Lower lobe of right lung (tissue), 2 donors: ENCODE data around the gene RIIAD1. TPM values are rescaled to one million over a fixed set of nuclear protein-coding genes. Genes with fewer than 3 reads are reported as not detected.
"Not testable (repeated sequence)": the region's sequence is repeated elsewhere in the genome, so short reads cannot be mapped to it uniquely, and the experiment has no call there.

ENCODE experiments used
- ATAC-seq, 2 donors: fragments of 200-7000 bp; cut with Tn5 transposase; one replicate each; pipeline ENCODE4 v1.9.1; 2020 to 2022; ENCODE audit warnings: mild to moderate bottlenecking in 2 of 2, moderate library complexity in 2 of 2
- DNase-seq: peaks from one replicate; pipeline ENCODE4 v3.0.0-alpha.2; 2020
- H3K27ac ChIP-seq: fragments of 200-600 bp; one replicate; pipeline ENCODE4 v1.8.0; 2022
- H3K27me3 ChIP-seq: fragments of 200-600 bp; one replicate; pipeline ENCODE4 v1.8.0; 2022; ENCODE audit warnings: low read depth
- H3K36me3 ChIP-seq: fragments of 200-600 bp; one replicate; pipeline ENCODE4 v1.8.0; 2022; ENCODE audit warnings: mild to moderate bottlenecking
- H3K4me1 ChIP-seq: fragments of 200-600 bp; one replicate; pipeline ENCODE4 v1.8.0; 2022
- H3K4me3 ChIP-seq: fragments of 200-600 bp; one replicate; pipeline ENCODE4 v1.8.0; 2022; ENCODE audit warnings: mild to moderate bottlenecking
- H3K9me3 ChIP-seq: fragments of 200-600 bp; one replicate; pipeline ENCODE4 v1.8.0; 2022
- intact Hi-C: fragments of 100-400 bp; cut with DNase I; formaldehyde crosslinking; loops from one replicate; pipeline ENCODE4 v1.11.0; 2022
- total RNA-seq: library from RNA; stranded (reverse); fragmentation: NEBNext Ultra II Directional; extraction: Animal tissue kit (Norgen Biotek cat#: 25700); gene quantifications from one replicate; pipeline ENCODE4 v1.2.1, GENCODE V29; 2021
- TF ChIP-seq, protein P1 (sequence below): fragments of 200-600 bp; IDR thresholded peaks from one replicate; pipeline ENCODE4 v1.8.0; 2022; ENCODE audit warnings: antibody characterized with exemption, mild to moderate bottlenecking
- donor health status: DM: no; HTN: yes; CAD: no; lungs with severe emphysema.

The RIIAD1 gene
- total RNA-seq, 1 donor from 2014 or later: not detected

GRCh38 chr1:151728151-151729054 is 7.1 kb downstream of the RIIAD1 start:
- no peak overlapping the region for H3K4me3 ChIP-seq
- TF ChIP-seq, protein P1, sequence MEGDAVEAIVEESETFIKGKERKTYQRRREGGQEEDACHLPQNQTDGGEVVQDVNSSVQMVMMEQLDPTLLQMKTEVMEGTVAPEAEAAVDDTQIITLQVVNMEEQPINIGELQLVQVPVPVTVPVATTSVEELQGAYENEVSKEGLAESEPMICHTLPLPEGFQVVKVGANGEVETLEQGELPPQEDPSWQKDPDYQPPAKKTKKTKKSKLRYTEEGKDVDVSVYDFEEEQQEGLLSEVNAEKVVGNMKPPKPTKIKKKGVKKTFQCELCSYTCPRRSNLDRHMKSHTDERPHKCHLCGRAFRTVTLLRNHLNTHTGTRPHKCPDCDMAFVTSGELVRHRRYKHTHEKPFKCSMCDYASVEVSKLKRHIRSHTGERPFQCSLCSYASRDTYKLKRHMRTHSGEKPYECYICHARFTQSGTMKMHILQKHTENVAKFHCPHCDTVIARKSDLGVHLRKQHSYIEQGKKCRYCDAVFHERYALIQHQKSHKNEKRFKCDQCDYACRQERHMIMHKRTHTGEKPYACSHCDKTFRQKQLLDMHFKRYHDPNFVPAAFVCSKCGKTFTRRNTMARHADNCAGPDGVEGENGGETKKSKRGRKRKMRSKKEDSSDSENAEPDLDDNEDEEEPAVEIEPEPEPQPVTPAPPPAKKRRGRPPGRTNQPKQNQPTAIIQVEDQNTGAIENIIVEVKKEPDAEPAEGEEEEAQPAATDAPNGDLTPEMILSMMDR: no peak
- intact Hi-C loops: no loop called here
- H3K36me3 ChIP-seq: no peaks in the 10 kb centered on the region
- H3K9me3 ChIP-seq: no peaks in the 10 kb centered on the region
- no peak for ATAC-seq
- H3K27ac ChIP-seq: no peak overlapping the region
- DNase-seq: no peak
- no peaks in the 10 kb centered on the region for H3K4me1 ChIP-seq
- peaks cover 12% of the 10 kb centered on the region for H3K27me3 ChIP-seq

GRCh38 chr1:151729157-151729965 is 8.0 kb downstream of the RIIAD1 start:
- H3K4me3 ChIP-seq: no peak overlapping the region
- intact Hi-C loops: no loop called here
- ATAC-seq: peak; percentile 63 to 65
- peaks cover 12% of the 10 kb centered on the region for H3K27me3 ChIP-seq
- no peaks in the 10 kb centered on the region for H3K9me3 ChIP-seq
- no peak for DNase-seq
- no peaks in the 10 kb centered on the region for H3K4me1 ChIP-seq
- no peaks in the 10 kb centered on the region for H3K36me3 ChIP-seq
- H3K27ac ChIP-seq: no peak overlapping the region
- TF ChIP-seq, protein P1: no peak

DNA sequence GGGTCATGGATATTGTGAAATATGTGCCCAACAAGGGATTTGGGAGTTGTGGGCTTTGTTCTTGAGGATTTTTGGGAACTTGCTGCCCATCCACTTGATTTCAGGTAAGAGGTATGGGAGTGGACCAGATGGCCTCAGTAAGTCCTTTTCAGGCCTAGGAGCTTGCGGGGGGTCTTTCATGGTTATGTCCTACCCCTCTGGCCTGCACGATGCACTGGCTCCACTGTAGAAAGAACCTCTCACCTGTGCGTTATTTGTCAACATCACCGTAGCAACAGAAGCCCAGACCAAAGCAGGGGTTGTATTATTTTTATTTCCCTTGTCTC is 8.6 kb downstream of the RIIAD1 start:
- intact Hi-C loops: no loop called here
- ATAC-seq: peak; percentile 16 to 62
- TF ChIP-seq, protein P1: no peak
- Histone ChIP-seq H3K9me3 (no peaks in the 10 kb centered on the region), H3K4me3 (no peak overlapping the region), H3K36me3 (no peaks in the 10 kb centered on the region), H3K27me3 (peaks cover 12% of the 10 kb centered on the region), H3K4me1 (no peaks in the 10 kb centered on the region), H3K27ac (no peak overlapping the region)
- no peak for DNase-seq

DNA sequence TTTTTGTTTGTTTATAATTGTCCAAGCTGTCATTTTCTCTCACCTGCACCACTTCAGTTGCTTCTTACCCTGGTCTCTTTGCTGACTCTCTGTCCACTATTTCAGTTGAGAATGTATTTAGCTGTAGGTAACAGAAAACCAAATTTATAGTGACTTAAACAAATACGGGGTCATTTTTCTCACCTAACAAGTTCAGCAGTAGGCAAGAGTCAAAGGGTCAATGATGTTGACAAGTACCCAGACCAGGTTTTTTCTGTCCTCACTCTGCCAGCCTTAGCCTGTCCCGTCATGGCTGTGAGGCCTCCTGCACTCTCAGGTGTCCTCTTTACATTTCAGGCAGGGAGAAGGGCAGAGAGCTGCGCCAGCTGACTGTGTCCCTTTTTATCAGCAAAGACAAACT is 11.8 kb downstream of the RIIAD1 start:
- no peak for DNase-seq

DNA sequence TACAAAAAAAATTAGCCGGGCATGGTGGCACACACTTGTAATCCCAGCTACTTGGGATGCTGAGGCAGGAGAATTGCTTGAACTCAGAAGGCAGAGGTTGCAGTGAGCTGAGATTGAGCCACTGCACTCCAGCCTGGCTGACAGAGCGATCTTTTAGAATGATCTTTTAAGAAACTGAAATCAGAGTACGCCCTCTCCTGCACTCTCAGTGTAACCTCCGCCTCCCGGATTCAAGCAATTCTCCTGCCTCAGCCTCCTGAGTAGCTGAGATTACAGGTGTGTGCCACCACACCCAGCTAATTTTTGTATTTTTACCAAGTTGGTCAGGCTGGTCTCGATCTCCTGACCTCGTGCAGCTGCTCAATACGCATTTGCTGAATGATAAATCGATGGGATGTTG is 12.7 kb downstream of the RIIAD1 start:
- intact Hi-C loops, DNase-seq: not testable (repeated sequence)

More for the DNA sequence above, 11.8 kb downstream of the RIIAD1 start:
- no peaks in the 10 kb centered on the region for H3K27me3 ChIP-seq
- no peak for ATAC-seq
- no peak overlapping the region for H3K4me3 ChIP-seq
- H3K27ac ChIP-seq: no peak overlapping the region
- H3K9me3 ChIP-seq: peaks cover 9% of the 10 kb centered on the region
- TF ChIP-seq, protein P1: no peak
- intact Hi-C loops: no loop called here
- H3K4me1 ChIP-seq: no peaks in the 10 kb centered on the region
- H3K36me3 ChIP-seq: no peaks in the 10 kb centered on the region

DNA sequence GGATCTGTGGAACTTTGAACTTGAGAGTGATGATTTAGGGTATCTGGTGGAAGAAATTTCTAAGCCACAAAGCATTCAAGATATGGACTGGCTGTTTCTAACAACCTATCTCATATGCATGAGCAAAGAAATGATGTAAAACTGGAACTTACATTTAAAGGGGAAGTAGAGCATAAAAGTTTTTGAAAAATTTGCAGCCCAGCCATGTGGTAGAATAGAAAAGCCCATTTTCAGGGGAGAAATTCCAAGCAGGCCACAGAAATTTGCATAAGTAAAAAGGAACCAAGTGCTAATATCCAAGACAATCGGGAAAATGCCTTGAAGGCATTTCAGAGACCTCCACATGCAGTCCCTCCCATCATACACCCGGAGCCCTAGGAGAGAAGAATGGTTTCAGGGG is 15.7 kb downstream of the RIIAD1 start:
- no peak for ATAC-seq
- Histone ChIP-seq H3K36me3 (no peaks in the 10 kb centered on the region), H3K4me1 (no peaks in the 10 kb centered on the region), H3K4me3 (no peak overlapping the region), H3K27ac (no peak overlapping the region), H3K9me3 (peaks cover 9% of the 10 kb centered on the region), H3K27me3 (no peaks in the 10 kb centered on the region)
- no peak for DNase-seq
- intact Hi-C loops: no loop called here
- TF ChIP-seq, protein P1: no peak

More for the DNA sequence above, 12.7 kb downstream of the RIIAD1 start:
- H3K36me3 ChIP-seq, H3K4me3 ChIP-seq, H3K27ac ChIP-seq, ATAC-seq, H3K27me3 ChIP-seq, H3K9me3 ChIP-seq, H3K4me1 ChIP-seq: not testable (repeated sequence)
